ENCODE data around the gene CCDC191.

DNA sequence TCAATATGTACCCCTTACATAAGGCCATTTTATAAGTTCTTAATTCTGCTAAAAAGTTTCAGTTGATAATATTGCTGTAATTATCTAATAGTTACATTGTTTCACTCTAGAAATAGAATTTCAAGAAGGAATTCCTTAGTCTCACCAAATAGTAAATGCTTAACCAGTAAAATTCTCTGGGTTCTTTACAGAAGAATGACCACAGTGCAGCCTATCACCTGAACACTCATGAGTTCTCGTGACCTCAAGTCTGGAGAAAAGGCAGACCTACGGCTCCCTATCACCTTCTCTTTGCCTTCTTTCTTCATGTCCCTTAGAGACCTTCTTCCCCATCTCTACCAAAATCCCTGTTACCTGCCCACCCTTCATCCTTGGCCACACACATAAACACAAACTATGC lies 30.9 kb downstream of the CCDC191 start:
- TF ChIP-seq CTCF (conservative IDR thresholded peaks at IDR 0.05; ENCODE audit: low read depth, low read length) = no peak
- no peak for TF ChIP-seq POLR2A (IDR thresholded peaks at IDR 0.05; ENCODE audit: low read depth, low read length)
- TF ChIP-seq RAD21 (IDR thresholded peaks at IDR 0.05; ENCODE audit: low read length) = no peak
- no peak for TF ChIP-seq MAFK (IDR thresholded peaks at IDR 0.05; ENCODE audit: low read depth, low read length)
- TF ChIP-seq NFE2L2 (IDR thresholded peaks at IDR 0.05; ENCODE audit: low read depth, low read length) = no peak
- TF ChIP-seq RCOR1 (IDR thresholded peaks at IDR 0.05; ENCODE audit: insufficient replicate concordance, low read length) = no peak
